Ishikawa (cell line): Measurements from ENCODE around the gene NXPE3.

Source experiments
- CEBPB ChIP-seq: IDR thresholded peaks from 2 replicates; pipeline ENCODE4 v1.6.1; 2012
- CREB1 ChIP-seq: IDR thresholded peaks from 2 replicates; pipeline ENCODE4 v1.6.1; 2012; ENCODE audit warnings: low read depth
- EGR1 ChIP-seq: IDR thresholded peaks from 2 replicates; pipeline ENCODE4 v1.6.1; 2012
- EP300 ChIP-seq: IDR thresholded peaks from 2 replicates; pipeline ENCODE4 v1.6.1; 2012; ENCODE audit warnings: borderline replicate concordance
- FOXM1 ChIP-seq: IDR thresholded peaks from 2 replicates; pipeline ENCODE4 v1.6.1; 2012; ENCODE audit warnings: low read depth, borderline replicate concordance
- MAX ChIP-seq: IDR thresholded peaks from 2 replicates; pipeline ENCODE4 v1.6.1; 2012
- NFIC ChIP-seq: IDR thresholded peaks from 2 replicates; pipeline ENCODE4 v1.6.1; 2012
- RAD21 ChIP-seq: IDR thresholded peaks from 2 replicates; pipeline ENCODE4 v1.6.1; 2012; ENCODE audit warnings: low read depth
- REST ChIP-seq: IDR thresholded peaks from 2 replicates; pipeline ENCODE4 v1.6.1; 2012; ENCODE audit warnings: low read depth, mild to moderate bottlenecking
- TAF1 ChIP-seq: IDR thresholded peaks from 2 replicates; pipeline ENCODE4 v1.6.1; 2012; ENCODE audit warnings: low read depth, mild to moderate bottlenecking
- TEAD4 ChIP-seq: IDR thresholded peaks from 2 replicates; pipeline ENCODE4 v1.6.1; 2012
- USF1 ChIP-seq: IDR thresholded peaks from 2 replicates; pipeline ENCODE4 v1.6.1; 2012
- YY1 ChIP-seq: IDR thresholded peaks from 2 replicates; pipeline ENCODE4 v1.6.1; 2012; ENCODE audit warnings: low read depth
- ZBTB7A ChIP-seq: IDR thresholded peaks from 2 replicates; pipeline ENCODE4 v1.6.1; 2012; ENCODE audit warnings: low read depth

The NXPE3 gene

GRCh38 chr3:101861212-101861788 lies 82.3 kb downstream of the NXPE3 start:
- no peak for TF ChIP-seq TEAD4
- TF ChIP-seq REST, result no peak
- TF ChIP-seq TAF1, result no peak
- no peak for TF ChIP-seq USF1
- no peak for TF ChIP-seq CREB1
- TF ChIP-seq CEBPB, result no peak
- no peak for TF ChIP-seq ZBTB7A

DNA sequence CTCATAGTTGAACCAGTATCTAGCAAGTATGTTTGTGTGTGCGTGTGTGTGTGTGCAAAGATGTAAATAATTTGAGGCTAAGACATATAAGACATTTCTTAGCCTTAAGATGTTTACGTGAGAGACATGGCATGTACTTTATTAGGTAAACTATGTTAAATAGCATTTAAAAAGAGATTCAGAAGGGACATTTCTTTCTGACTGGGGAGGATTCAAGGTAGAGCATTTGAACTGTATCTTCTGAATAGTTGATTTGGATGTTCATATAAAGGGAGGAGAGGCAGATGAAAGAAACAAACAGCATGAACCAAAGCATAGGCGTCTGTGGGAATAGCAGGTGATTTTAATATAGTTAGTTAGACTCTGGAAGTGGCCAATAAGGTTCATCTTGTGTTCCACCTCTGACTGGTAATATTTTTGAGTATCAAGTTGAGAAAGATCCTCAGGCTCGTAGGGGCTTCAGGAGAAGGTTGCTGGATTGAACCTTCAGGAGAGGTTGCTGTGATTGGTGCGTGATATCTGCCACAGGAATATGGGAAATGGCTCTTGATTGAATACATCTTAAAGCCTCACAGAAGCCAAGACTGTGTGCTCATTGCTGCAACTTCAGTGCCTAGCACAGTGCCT lies 82.9 kb downstream of the NXPE3 start:
- TF ChIP-seq ZBTB7A, result no peak
- no peak for TF ChIP-seq RAD21

- no peak for TF ChIP-seq YY1
- no peak for TF ChIP-seq REST
- TF ChIP-seq ZBTB7A, result no peak
- TF ChIP-seq CREB1, result no peak
Observed at GRCh38 chr3:101862416-101863165, 83.6 kb downstream of the NXPE3 start.

GRCh38 chr3:101865751-101866509 lies 86.9 kb downstream of the NXPE3 start:
- TF ChIP-seq CREB1, result no peak
- peak; percentile 79 for TF ChIP-seq CEBPB

DNA sequence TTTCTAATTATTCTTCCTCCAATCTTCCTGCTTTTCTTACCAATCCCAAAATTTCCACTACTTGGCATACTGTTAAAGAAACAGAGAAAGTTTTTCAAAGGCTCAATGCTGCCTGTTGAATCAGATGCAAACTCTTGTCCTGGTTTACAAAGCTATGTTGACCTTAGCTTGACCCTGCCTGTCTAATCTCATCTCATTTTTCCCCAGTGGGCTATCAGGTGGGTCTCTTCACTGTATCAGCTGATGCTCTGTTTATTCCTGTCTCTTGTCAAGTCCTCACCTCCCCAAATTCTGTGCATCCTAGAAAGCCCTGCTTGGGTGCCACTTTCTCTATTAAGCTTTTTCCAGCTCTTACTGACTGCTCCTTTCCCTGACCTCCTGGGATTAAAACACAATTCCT lies 88.5 kb downstream of the NXPE3 start:
- TF ChIP-seq CEBPB, result no peak
- TF ChIP-seq RAD21, result no peak
- no peak for TF ChIP-seq FOXM1
- no peak for TF ChIP-seq EGR1
- no peak for TF ChIP-seq EP300
- TF ChIP-seq TEAD4, result no peak
- TF ChIP-seq MAX, result no peak

DNA sequence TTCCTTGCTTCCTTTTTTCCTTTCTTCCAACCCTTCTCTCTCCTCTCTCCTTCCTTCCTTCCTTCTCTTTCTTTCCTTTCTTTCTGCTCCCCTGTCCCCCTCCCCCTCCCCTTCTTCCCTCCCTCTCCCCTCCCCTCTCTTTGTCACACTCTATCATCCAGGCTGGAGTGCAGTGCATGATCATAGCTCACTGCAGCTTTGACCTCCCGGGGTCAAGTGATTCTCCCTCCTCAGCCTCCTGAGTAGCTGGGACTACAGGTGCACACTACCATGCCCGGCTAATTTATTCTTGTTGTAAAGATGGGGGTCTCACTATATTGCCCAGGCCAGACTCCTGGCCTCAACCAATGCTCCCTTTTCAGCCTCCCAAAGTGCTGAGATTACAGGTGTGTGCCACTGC lies 89.0 kb downstream of the NXPE3 start:
- TF ChIP-seq EP300 (no peak), RAD21 (no peak), FOXM1 (no peak), USF1 (no peak), CEBPB (no peak), YY1 (no peak), TAF1 (no peak), REST (no peak), NFIC (no peak), MAX (no peak)
